Brain pericyte (primary cell): Measurements from ENCODE around the gene DNAJC5.

ENCODE experiments used
- DNase-seq: peaks from one replicate; pipeline ENCODE4 v3.0.0-alpha.2; 2012; ENCODE audit warnings: low read depth, low spot score

Gene DNAJC5

GRCh38 chr20:63940071-63940471 is 45.1 kb downstream of the DNAJC5 start:
- DNase-seq: no peak

DNA sequence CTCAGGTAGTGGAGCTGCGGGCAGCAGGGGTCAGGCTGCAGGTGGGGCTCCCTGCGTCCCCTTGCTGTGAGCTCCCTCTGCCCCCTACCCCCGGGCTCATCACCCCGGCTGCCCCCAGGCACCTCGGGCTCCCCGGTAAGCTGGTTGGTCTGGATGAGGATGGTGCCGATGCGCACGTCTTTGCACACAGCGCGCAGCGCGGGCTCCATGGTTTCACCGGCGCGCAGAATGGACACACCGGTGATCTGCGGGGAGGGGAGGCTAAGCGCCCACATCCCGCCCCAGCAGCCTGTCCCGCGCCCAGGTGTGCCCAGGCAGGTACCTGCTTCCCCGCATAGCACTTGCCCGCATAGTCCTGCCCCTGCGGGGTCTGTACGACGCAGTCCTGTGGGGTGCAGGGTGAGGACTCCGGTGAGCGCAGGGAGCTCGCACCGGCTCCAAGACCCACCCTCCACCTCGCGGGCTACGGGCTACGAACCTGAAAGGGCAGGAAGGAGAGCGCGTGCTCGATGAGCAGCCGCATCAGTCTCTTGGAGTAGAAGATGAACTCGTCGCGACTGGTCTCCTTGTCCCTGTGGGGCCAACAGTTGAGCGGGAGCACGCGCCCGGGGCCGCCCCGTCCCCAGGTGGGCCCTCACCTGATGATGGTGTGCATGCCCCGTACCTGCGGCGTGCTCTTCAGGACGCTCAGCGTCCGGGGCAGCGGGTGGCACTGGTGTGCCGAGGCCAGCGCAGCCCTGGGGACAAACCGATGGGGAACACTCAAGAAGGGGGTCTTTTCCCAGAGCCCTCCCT is 45.7 kb downstream of the DNAJC5 start:
- no peak for DNase-seq

- DNase-seq: no peak
These were observed 46.6 kb downstream of the DNAJC5 start for GRCh38 chr20:63941282-63942081.

- DNase-seq: no peak
These were observed 47.5 kb downstream of the DNAJC5 start for GRCh38 chr20:63942250-63942951.

- DNase-seq: no peak
These were observed 48.3 kb downstream of the DNAJC5 start for GRCh38 chr20:63942969-63943807.

GRCh38 chr20:63943808-63944077 is 48.8 kb downstream of the DNAJC5 start:
- no peak for DNase-seq

DNA sequence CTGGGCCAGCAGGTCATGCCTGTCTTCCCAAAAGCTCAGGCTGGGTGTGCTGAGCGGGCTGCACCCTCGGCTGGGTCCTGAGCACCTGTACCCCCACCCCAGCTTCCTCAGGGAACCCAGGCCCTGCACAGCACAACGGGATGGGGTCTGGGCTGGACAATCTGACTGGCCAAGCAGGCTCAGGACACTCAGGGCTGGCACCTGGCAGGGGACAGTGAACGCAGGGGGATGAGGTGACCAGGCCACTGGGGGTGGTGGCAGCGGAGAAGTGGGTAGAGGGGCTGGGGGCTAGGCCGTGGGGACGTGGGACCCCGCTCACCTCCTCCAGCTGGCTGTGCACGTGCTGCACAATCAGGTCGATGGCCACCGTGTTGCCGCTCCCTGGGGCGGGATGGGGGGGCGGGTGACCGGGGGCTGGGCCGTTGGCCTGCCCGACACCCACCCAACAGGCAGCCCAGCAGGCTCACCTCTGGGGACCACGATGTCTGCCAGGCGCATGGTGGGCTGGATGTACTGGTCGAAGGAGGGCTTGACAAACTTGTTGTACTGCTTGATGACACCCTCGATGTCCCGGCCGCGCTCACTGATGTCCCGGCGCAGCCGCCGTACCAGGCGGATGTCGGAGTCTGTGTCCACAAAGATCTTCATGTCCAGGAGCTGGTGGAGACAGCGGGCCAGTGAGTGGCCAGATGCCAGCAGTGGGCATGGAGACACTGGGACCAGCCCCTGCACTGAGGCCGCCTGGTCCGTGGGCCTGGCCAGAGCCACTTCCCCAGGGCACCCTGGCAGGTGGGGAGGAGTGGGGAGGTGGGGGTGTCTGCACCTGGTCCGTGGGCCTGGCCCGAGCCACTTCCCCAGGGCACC is 49.4 kb downstream of the DNAJC5 start:
- DNase-seq: no peak

DNA sequence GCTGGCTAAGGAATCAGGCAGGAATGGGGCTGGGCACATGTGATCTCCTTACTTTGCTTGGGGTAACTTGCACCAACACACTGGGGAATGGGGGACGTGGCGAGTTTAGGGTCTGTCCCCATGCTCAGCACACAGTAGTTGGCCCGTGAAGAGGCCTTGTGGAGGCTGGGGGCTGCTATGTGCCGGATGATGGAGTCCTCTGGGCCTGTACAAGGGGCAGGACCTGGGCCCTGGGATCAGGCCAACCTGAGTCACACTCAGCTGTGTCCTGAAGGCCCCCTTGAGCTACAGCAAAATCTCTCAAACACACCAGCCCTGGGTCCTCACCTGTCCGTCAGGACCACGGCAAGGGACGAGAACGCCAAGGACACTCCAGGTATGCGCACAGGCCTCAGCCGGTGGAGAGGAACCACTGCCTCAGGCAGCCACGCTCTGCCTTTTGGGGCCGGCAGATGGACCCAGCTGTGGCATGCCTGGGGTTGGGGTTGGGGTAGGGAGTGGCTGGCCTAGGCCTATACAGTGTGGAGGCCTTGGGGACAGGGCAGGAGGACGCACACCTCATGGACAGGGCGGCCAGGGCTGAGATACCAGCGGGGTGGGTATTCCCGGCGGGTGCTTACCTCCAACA is 50.2 kb downstream of the DNAJC5 start:
- DNase-seq: no peak

DNA sequence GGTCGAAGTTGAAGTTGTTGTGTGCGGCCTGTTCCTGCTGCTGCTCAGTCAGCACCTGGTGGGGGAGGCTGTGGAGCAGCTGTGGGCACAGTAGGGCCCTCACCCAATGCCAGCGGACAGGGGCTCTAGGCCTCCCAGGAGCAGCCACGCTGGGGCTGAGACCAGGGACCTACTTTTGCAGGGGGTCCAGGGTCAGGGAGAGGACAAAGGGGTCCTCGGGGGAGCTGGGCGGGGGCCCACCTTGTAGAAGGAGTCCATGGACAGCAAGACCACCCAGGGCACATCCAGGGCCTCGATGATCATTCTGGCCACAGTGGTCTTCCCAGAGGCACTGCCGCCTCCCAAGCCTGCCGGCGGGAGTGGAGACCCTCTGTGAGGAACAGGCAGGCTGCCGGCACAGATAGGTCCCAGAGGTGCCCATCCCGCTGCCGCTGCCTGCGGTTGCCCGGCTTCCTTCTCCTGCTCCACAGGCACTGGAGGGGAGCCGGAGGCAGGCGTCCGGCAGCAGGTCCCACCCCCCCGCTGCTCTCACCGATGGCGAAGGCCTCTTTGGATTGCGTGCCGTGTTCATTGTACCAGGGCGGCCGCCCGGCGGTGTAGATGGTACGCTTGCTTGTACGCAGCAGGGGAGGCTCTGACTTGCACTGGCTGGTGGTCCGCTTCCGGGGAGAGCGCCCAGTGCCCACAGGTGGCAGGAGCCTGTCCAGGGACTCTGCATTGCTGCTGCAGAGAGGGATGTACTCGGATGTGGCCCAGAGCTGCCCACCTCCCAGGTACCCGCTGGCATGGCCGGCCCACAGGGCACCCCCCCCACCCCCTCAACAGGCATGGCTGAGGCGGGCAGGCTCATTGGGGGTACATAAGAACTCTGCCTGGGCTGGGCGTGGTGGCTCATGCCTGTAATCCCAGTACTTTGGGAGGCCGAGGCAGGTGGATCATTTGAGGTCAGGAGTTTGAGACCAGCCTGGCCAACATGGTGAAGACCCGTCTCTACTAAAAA is 51.3 kb downstream of the DNAJC5 start:
- no peak for DNase-seq

- no peak for DNase-seq
These were observed 52.2 kb downstream of the DNAJC5 start for GRCh38 chr20:63946986-63947637.

- no peak for DNase-seq
These were observed 52.9 kb downstream of the DNAJC5 start for GRCh38 chr20:63947638-63948456.

- no peak for DNase-seq
These were observed 55.9 kb downstream of the DNAJC5 start for GRCh38 chr20:63950701-63951397.

- DNase-seq: no peak
These were observed 56.7 kb downstream of the DNAJC5 start for GRCh38 chr20:63951398-63952209.

DNA sequence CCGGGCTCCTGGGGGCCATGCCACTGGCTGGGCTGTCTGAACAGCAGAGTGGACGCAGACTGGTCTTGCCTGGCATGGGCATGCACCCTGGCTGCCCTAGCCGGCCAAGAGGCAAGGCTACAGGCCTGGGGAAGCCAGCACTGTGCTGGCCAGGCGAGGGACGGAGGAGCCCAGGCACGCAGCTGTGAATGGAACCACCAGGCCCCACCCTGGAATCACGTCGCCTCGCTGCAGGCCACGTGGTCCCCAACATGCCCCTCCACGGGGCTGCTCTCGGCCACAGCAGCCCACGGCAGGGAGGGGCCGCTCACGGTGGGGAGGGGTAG is 57.2 kb downstream of the DNAJC5 start:
- no peak for DNase-seq

DNA sequence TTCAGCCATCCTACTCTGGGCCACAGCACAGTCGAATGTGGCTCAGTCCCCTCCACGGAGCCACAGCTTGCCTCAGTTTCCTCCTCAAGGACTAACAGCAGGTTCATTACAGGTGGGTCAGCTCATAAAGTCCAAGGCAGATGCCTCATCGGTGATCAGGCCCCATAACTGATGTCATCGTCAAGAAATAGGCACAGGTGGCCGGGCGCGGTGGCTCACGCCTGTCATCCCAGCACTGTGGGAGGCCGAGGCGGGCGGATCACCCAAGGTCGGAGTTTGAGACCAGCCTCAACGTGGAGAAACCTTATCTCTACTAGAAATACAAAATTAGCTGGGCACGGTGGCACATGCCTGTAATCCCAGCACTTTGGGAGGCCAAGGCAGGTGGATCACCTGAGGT is 57.8 kb downstream of the DNAJC5 start:
- DNase-seq: no peak

GRCh38 chr20:63953764-63954429 is 59.0 kb downstream of the DNAJC5 start:
- no peak for DNase-seq
